ENCODE data around the gene PDCD10.

DNA sequence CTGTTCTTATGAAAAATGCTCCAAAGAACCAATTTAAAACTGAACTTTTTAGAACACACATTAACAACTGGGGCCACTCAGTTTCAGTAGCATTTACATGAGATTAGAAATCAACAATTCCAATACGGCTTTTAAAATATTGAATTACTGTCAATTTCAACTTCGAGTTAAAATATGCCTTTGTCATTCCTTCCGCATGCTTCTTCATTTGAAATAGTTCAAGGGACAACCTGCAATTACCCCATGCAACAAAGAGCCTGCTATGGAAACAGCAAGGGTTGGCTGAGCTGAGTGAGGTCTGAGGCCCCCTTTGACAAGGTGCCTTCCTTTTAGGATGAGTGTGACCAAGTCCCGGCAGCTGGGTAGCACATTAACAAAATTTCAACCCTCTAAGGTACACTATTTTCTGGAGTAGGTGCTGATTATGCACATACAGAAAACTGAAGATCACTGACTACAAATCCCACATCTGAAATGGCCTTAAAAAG, 11.6 kb downstream of the PDCD10 start:
- TF ChIP-seq BACH2 (CRISPR knock-in tag; IDR thresholded peaks at IDR 0.05; ENCODE audit: borderline replicate concordance) = no peak
- no peak for TF ChIP-seq OSR1 (CRISPR knock-in tag; IDR thresholded peaks at IDR 0.05)
- TF ChIP-seq ZNF70 (CRISPR knock-in tag; IDR thresholded peaks at IDR 0.05) = no peak
- TF ChIP-seq CSDC2 (CRISPR knock-in tag; IDR thresholded peaks at IDR 0.05) = no peak
- TF ChIP-seq, protein P1, sequence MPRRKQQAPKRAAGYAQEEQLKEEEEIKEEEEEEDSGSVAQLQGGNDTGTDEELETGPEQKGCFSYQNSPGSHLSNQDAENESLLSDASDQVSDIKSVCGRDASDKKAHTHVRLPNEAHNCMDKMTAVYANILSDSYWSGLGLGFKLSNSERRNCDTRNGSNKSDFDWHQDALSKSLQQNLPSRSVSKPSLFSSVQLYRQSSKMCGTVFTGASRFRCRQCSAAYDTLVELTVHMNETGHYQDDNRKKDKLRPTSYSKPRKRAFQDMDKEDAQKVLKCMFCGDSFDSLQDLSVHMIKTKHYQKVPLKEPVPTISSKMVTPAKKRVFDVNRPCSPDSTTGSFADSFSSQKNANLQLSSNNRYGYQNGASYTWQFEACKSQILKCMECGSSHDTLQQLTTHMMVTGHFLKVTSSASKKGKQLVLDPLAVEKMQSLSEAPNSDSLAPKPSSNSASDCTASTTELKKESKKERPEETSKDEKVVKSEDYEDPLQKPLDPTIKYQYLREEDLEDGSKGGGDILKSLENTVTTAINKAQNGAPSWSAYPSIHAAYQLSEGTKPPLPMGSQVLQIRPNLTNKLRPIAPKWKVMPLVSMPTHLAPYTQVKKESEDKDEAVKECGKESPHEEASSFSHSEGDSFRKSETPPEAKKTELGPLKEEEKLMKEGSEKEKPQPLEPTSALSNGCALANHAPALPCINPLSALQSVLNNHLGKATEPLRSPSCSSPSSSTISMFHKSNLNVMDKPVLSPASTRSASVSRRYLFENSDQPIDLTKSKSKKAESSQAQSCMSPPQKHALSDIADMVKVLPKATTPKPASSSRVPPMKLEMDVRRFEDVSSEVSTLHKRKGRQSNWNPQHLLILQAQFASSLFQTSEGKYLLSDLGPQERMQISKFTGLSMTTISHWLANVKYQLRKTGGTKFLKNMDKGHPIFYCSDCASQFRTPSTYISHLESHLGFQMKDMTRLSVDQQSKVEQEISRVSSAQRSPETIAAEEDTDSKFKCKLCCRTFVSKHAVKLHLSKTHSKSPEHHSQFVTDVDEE (CRISPR knock-in tag; IDR thresholded peaks at IDR 0.05) = no peak
- TF ChIP-seq RARB (CRISPR knock-in tag; IDR thresholded peaks at IDR 0.05) = no peak
- TF ChIP-seq, protein P2, sequence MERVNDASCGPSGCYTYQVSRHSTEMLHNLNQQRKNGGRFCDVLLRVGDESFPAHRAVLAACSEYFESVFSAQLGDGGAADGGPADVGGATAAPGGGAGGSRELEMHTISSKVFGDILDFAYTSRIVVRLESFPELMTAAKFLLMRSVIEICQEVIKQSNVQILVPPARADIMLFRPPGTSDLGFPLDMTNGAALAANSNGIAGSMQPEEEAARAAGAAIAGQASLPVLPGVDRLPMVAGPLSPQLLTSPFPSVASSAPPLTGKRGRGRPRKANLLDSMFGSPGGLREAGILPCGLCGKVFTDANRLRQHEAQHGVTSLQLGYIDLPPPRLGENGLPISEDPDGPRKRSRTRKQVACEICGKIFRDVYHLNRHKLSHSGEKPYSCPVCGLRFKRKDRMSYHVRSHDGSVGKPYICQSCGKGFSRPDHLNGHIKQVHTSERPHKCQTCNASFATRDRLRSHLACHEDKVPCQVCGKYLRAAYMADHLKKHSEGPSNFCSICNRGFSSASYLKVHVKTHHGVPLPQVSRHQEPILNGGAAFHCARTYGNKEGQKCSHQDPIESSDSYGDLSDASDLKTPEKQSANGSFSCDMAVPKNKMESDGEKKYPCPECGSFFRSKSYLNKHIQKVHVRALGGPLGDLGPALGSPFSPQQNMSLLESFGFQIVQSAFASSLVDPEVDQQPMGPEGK (CRISPR knock-in tag; IDR thresholded peaks at IDR 0.05; ENCODE audit: borderline replicate concordance) = no peak
- no peak for TF ChIP-seq ZFP3 (CRISPR knock-in tag; IDR thresholded peaks at IDR 0.05)
- no peak for TF ChIP-seq GLIS3 (CRISPR knock-in tag; IDR thresholded peaks at IDR 0.05)
- TF ChIP-seq TOX (CRISPR knock-in tag; IDR thresholded peaks at IDR 0.05; ENCODE audit: borderline replicate concordance) = no peak
- no peak for TF ChIP-seq TCF4 (CRISPR knock-in tag; IDR thresholded peaks at IDR 0.05; ENCODE audit: borderline replicate concordance)

Measured in SK-N-SH treated with all-trans-retinoic acid at 6 μM for 48 hours (cell line).